AG04449 (cell line): ENCODE data around the gene MMD2.
A peak's percentile ranks its signal among the peaks of the same experiment; 100 is the strongest.

Experiments used
- CTCF ChIA-PET: fragments of 350-600 bp; formaldehyde crosslinking; extraction: SDS; loops from one replicate; lab custom pipeline; 2021; ENCODE audit warnings: antibody characterized with exemption; lab: Yijun Ruan, JAX
- POLR2A ChIA-PET: fragments of 400-600, 350-600 bp; formaldehyde crosslinking; extraction: SDS; loops from one replicate; lab custom pipeline; 2020; ENCODE audit warnings: antibody characterized with exemption, inconsistent platforms; lab: Yijun Ruan, JAX
- DNase-seq: peaks from one replicate; pipeline ENCODE4 v3.0.0-alpha.2; 2010; ENCODE audit warnings: low read depth, low spot score
- H3K4me3 ChIP-seq: 2 replicates; pipeline ENCODE4 v1.5.1; 2011; ENCODE audit warnings: low read depth, mild to moderate bottlenecking, control low read depth, low read length
- TF ChIP-seq, protein P1 (sequence below): IDR thresholded peaks from one replicate; pipeline ENCODE4 v1.5.1; 2011; ENCODE audit warnings: mild to moderate bottlenecking, moderate library complexity, low read length, control low read depth, inconsistent platforms; ENCODE audit not compliant: insufficient read depth; ENCODE audit errors: missing control alignments

The MMD2 gene

GRCh38 chr7:4866528-4867496, 92.2 kb downstream of the MMD2 start:
- no peak for DNase-seq
- TF ChIP-seq, protein P1, sequence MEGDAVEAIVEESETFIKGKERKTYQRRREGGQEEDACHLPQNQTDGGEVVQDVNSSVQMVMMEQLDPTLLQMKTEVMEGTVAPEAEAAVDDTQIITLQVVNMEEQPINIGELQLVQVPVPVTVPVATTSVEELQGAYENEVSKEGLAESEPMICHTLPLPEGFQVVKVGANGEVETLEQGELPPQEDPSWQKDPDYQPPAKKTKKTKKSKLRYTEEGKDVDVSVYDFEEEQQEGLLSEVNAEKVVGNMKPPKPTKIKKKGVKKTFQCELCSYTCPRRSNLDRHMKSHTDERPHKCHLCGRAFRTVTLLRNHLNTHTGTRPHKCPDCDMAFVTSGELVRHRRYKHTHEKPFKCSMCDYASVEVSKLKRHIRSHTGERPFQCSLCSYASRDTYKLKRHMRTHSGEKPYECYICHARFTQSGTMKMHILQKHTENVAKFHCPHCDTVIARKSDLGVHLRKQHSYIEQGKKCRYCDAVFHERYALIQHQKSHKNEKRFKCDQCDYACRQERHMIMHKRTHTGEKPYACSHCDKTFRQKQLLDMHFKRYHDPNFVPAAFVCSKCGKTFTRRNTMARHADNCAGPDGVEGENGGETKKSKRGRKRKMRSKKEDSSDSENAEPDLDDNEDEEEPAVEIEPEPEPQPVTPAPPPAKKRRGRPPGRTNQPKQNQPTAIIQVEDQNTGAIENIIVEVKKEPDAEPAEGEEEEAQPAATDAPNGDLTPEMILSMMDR, result no peak
- ChIA-PET POLR2A (no interaction called here), CTCF (interaction anchor here (1.1 to 2.0 kb wide), 3 partner anchors 14 to 107 kb away, joined by 3 to 9 read pairs (median 4); partner anchors contain the start of gene RADIL)
- H3K4me3 ChIP-seq, result no peak overlapping the region

GRCh38 chr7:4862156-4862555, 96.8 kb downstream of the MMD2 start:
- CTCF ChIA-PET, result interaction anchor here (1.2 to 3.1 kb wide), 2 partner anchors 21 to 112 kb away, joined by 3 to 16 read pairs; partner anchors contain the start of gene RADIL
- TF ChIP-seq, protein P1, result no peak
- POLR2A ChIA-PET, result no interaction called here
- no peak overlapping the region for H3K4me3 ChIP-seq
- no peak for DNase-seq

GRCh38 chr7:4861673-4862072, 97.3 kb downstream of the MMD2 start, which contains the start of gene PAPOLB:
TSS of gene PAPOLB (minus strand) at chr7:4862030. CDS start at chr7:4861810, 220 bp downstream.
- peak within 1 kb of the TSS; percentile 49 for H3K4me3 ChIP-seq
- TF ChIP-seq, protein P1, result no peak
- ChIA-PET POLR2A (no interaction called here), CTCF (interaction anchor here (1.2 to 3.1 kb wide), 2 partner anchors 22 to 112 kb away, joined by 3 to 16 read pairs; partner anchors contain the start of gene RADIL)
- DNase-seq, result no peak

DNA sequence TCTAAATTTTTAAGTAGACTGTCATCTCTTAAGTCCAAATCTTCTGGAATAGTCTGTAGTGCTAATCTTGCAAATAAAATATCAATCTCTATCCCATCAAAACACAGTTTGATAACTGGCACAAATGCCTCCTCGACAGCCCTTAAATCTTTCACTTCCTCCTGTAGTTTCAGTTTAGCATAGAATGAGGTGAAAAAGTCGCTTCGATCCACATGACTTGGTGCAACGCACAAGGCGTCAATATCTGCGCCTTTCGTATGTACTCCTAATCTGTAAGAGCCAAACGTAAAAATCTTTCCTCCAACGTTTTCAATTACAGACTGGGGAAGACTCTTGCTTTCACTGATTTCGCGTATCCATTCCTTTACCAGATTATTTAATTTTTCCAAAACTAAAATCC, 97.8 kb downstream of the MMD2 start:
- DNase-seq, result no peak
- POLR2A ChIA-PET, result no interaction called here
- CTCF ChIA-PET, result no interaction called here
- TF ChIP-seq, protein P1, result no peak
- H3K4me3 ChIP-seq, result no peak overlapping the region; the same call in 1 of the 2 replicates

- ChIA-PET CTCF (no interaction called here), POLR2A (no interaction called here)
- H3K4me3 ChIP-seq, result no peak overlapping the region
- TF ChIP-seq, protein P1, result no peak
- no peak for DNase-seq
Observed at GRCh38 chr7:4857189-4857588, 101.8 kb downstream of the MMD2 start.

DNA sequence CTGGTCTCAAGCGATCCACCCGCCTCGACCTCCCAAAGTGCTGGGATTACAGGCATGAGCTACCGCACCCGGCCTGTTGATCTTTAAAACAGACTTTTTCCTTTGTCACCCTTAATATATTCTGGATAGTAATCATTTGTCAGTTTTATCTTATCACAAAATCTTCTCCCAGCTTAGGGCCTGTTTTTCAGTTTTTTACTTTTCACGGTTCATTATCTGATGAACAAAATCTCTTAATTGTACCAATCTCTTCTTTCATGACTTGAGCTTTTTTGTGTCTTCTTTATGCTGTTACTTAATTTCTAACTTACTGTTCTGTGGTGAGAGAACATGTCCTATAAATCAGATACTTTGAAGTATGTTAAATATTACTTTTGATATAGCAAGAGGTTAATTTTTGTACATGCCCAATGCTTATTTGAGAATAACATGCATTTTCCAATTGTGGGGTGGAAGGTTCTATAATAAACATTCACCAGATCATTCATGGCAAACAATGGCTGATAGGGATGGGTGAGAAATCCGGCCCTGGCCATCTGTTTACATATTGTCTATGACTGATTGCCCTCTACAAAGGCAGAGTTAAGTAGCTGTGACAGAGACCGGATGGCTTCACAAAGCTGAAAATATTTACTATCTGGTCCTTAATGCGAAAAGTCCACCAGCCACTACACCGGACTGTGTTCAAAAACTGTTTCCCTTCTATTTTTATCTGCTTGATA, 102.5 kb downstream of the MMD2 start:
- TF ChIP-seq, protein P1, result no peak
- POLR2A ChIA-PET, result no interaction called here
- CTCF ChIA-PET, result interaction anchor here (1.0 kb wide), 1 partner anchor 27 kb away, joined by 3 read pairs; no protein-coding TSS in a partner anchor
- no peak overlapping the region for H3K4me3 ChIP-seq
- DNase-seq, result no peak
